Measurements from ENCODE around the gene ME3. TPM values are rescaled to one million over a fixed set of nuclear protein-coding genes. Genes with fewer than 3 reads are reported as not detected.
A peak's percentile ranks its signal among the peaks of the same experiment; 100 is the strongest.

Gene ME3
- total and polyA plus RNA-seq, 4 donors, result 1.4 to 7.2 (median 2.3) TPM

GRCh38 chr11:86675017-86675416, 2.6 kb upstream of the ME3 start:
- no peaks in the 10 kb centered on the region for H3K27me3 ChIP-seq (ENCODE audit: control insufficient read depth in 4 of 4, insufficient read depth in 4 of 4, low read length in 3 of 4)
- 70% methylated on average over 2 of the region's 2 CpGs for WGBS
- H3K36me3 ChIP-seq (ENCODE audit: control insufficient read depth in 4 of 4, insufficient read depth in 3 of 4, low read depth in 1 of 4, low read length in 3 of 4), result no peaks in the 10 kb centered on the region
- TF ChIP-seq RXRA (IDR thresholded peaks at IDR 0.05), result no peak
- H3K4me3 ChIP-seq (ENCODE audit: low read depth in 1 of 3, low read length in 3 of 3), result no peak overlapping the region
- no peak for DNase-seq (ENCODE audit: low spot score)
- H3K27ac ChIP-seq (ENCODE audit: low read depth in 1 of 2, low read length in 2 of 2), result no peak overlapping the region
- no peaks in the 10 kb centered on the region for H3K9me3 ChIP-seq (ENCODE audit: control insufficient read depth in 4 of 4, low read length in 3 of 4)
- no peak overlapping the region for H3K9ac ChIP-seq (ENCODE audit: low read depth in 1 of 2, low read length in 2 of 2)
- H3K4me1 ChIP-seq (ENCODE audit: control insufficient read depth in 4 of 4, insufficient read depth in 4 of 4, low read length in 3 of 4), result peaks cover 3 to 17% (median 12%) of the 10 kb centered on the region in 4 donors

- Histone ChIP-seq H3K4me3 (ENCODE audit: low read depth in 1 of 3, low read length in 3 of 3) (no peak overlapping the region), H3K27ac (ENCODE audit: low read depth in 1 of 2, low read length in 2 of 2) (no peak overlapping the region), H3K9me3 (ENCODE audit: control insufficient read depth in 4 of 4, low read length in 3 of 4) (no peaks in the 10 kb centered on the region), H3K27me3 (ENCODE audit: control insufficient read depth in 4 of 4, insufficient read depth in 4 of 4, low read length in 3 of 4) (no peaks in the 10 kb centered on the region), H3K9ac (ENCODE audit: low read depth in 1 of 2, low read length in 2 of 2) (no peak overlapping the region), H3K4me1 (ENCODE audit: control insufficient read depth in 4 of 4, insufficient read depth in 4 of 4, low read length in 3 of 4) (peaks cover 3 to 17% (median 12%) of the 10 kb centered on the region in 4 donors), H3K36me3 (ENCODE audit: control insufficient read depth in 4 of 4, insufficient read depth in 3 of 4, low read depth in 1 of 4, low read length in 3 of 4) (no peaks in the 10 kb centered on the region)
- no peak for DNase-seq (ENCODE audit: low spot score)
- TF ChIP-seq RXRA (IDR thresholded peaks at IDR 0.05) (peak; percentile 84 to 85), HNF4A (conservative IDR thresholded peaks at IDR 0.05) (peak; percentile 54 to 66), TAF1 (conservative IDR thresholded peaks at IDR 0.05) (no peak), ATF3 (IDR thresholded peaks at IDR 0.05) (no peak), HNF4G (IDR thresholded peaks at IDR 0.05) (peak; percentile 28), RAD21 (IDR thresholded peaks at IDR 0.05) (peak in 1 of 2 donors; percentile 19), JUND (IDR thresholded peaks at IDR 0.05) (peak in 1 of 2 donors; percentile 51), FOXA2 (IDR thresholded peaks at IDR 0.05) (peak; percentile 74), ZBTB33 (IDR thresholded peaks at IDR 0.05) (peak; percentile 64), SP1 (IDR thresholded peaks at IDR 0.05) (peak; percentile 44), NR2F2 (IDR thresholded peaks at IDR 0.05) (no peak), GABPA (IDR thresholded peaks at IDR 0.05 in 1 of 2, conservative IDR thresholded peaks at IDR 0.05 in 1 of 2) (no peak), FOXA1 (IDR thresholded peaks at IDR 0.05) (peak; percentile 56), YY1 (IDR thresholded peaks at IDR 0.05) (peak; percentile 43), MAX (IDR thresholded peaks at IDR 0.05) (peak; percentile 46), EGR1 (IDR thresholded peaks at IDR 0.05; ENCODE audit: low read depth in 2 of 2) (peak in 1 of 2 donors; percentile 33)
- WGBS, result 75% methylated on average over 6 of the region's 6 CpGs
Measured at GRCh38 chr11:86673872-86674750, 1.7 kb upstream of the ME3 start.

Measured in liver (tissue), 9 donors.